GM18526 (cell line): Measurements from ENCODE around the gene GTF2H1.

ENCODE experiments used
- POLR2A ChIP-seq: IDR thresholded peaks from 3 replicates; pipeline ENCODE4 v1.6.1; 2011; ENCODE audit not compliant: insufficient read length; ENCODE audit errors: extremely low read depth

The GTF2H1 gene

GRCh38 chr11:18312663-18313420, 9.5 kb upstream of the GTF2H1 start:
- TF ChIP-seq POLR2A, result no peak

GRCh38 chr11:18313965-18314763, 8.2 kb upstream of the GTF2H1 start:
- TF ChIP-seq POLR2A, result no peak

GRCh38 chr11:18314784-18315523, 7.4 kb upstream of the GTF2H1 start:
- TF ChIP-seq POLR2A, result no peak

GRCh38 chr11:18315893-18316292, 6.5 kb upstream of the GTF2H1 start:
- TF ChIP-seq POLR2A, result no peak

DNA sequence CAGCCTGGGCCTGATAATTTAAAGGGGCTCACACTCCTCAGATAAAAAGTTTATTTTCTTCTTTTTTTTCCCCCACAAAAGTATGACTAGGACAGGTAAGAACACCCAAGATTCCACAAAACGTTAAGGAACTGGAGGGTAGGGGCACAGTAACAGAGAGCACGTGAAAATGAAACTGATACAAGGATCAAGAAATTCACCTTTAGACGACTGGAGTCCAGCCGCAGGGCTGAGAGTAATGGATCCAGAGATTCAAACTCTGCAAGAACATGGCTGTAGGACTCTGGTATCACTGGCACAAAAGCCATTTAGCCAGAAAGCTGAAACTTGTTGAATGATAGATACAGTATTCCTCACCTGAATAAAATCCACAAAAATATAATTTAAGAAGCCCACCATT, 4.8 kb upstream of the GTF2H1 start:
- no peak for TF ChIP-seq POLR2A

DNA sequence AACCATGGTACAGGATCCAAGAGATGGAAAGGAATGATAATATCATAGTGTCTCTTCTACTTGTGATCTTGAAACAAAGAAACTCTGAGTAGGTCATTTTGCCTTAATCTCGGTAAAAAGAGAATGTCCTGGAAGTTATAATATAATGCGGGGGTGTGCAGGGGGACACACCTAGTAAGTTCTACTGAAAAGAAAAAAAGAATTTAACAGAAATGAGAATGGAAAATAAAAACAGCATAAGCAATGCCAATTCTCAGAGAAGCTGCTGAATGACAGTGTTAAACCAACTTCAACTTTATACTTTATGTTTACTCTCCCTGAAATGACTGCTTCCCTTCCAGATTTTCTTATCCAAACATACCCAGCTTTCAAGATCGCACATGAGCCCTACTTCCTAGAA, 2.5 kb upstream of the GTF2H1 start:
- no peak for TF ChIP-seq POLR2A

DNA sequence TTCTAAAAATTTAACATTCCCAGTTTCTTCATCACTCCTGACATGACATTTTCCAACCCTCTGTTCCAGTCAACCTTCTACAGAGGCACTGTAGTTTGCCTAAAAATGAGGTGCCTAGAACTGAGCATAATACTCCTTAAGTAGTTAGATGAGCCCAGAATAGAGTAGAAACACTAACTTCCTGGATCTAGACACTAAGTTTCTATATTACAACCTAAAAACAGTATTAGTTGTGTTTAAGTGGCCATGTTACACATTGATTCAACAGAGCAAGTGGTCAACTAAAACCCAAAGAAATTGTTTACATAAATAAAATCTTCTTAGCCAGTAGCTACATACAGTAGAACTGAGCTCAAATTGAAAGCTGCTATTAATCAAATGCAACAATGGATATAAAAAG, 1.8 kb upstream of the GTF2H1 start:
- no peak for TF ChIP-seq POLR2A

GRCh38 chr11:18321578-18321968, 794 bp upstream of the GTF2H1 start:
- TF ChIP-seq POLR2A, result no peak

DNA sequence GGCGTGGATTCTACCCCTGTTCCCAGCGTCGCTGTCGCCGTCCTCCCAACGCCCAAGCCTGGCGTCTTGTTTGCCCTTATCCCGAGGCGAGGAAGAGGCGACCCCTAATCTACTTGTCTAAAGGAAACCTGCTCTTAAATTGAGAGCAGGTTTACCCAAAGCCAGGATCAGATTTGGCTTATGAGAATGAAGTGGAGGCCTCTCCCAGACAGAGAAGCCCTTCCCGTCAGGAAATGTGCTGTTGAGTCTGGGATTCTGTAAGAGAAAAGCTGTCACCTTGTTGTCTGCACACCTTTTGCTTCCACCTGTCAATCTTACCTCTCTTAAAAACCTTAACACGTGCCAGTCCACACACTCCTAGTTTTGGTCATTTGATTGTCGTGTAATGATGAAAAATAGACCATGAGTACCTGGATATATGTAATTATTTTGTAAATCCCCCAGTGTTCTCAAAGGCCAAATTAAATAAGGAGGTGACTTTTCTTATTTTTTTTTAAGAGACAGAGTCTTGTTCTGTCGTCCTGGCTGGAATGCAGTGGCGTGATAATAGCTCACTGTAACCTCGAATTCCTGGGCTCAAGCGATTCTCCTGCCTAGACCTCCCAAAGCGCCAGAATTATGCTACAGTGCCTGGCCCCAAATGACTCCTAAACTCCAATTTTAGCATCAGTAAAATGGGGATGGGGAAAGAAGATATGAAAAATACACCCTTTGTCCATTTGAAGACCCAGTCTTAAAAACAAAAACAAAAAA, 627 bp downstream of the GTF2H1 start:
- TF ChIP-seq POLR2A, result no peak

DNA sequence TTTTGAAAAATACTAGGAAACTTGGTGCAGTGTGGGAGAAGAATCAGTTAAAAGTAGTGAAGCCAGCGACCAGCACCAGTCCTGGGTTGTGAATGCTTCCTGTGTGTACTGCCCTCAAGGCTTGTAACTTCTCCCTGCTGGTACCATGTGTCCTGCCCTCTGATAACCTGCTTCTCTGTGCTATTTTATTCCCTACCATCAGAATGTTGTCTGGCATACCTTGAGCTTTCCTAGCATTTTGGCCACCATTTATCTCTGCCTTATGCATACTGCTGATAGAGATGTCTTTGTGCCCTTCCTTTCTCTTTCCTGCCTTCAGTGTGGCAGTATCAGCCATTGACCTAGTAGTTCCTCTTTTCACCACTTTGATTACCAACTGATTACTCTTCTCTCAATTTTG, 2.0 kb downstream of the GTF2H1 start:
- TF ChIP-seq POLR2A, result no peak

- no peak for TF ChIP-seq POLR2A
These were observed 7.0 kb downstream of the GTF2H1 start for GRCh38 chr11:18329196-18329870.

GRCh38 chr11:18330921-18331320, 8.6 kb downstream of the GTF2H1 start:
- no peak for TF ChIP-seq POLR2A

DNA sequence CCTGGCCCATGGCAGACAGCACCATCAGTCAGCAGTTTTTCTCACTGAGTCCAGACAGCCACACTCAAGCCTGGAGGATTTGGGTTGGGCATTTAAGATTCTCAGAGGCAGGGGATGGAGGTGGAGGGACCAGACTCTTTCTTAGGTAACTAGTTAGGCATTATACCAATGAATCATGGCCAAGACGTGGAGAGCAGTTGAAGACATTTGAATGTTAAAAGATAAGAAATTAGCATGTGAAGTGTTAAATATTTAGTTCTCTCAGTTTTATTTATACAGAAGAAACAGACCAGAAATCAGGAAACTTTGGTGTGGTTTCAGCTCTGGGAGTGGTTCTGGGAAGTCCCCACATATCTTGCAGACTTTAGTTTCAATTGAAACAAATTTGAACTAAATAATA, 9.9 kb downstream of the GTF2H1 start:
- no peak for TF ChIP-seq POLR2A

- no peak for TF ChIP-seq POLR2A
These were observed 10.5 kb downstream of the GTF2H1 start for GRCh38 chr11:18332891-18333290.
